ENCODE data around the gene ACADVL.

DNA sequence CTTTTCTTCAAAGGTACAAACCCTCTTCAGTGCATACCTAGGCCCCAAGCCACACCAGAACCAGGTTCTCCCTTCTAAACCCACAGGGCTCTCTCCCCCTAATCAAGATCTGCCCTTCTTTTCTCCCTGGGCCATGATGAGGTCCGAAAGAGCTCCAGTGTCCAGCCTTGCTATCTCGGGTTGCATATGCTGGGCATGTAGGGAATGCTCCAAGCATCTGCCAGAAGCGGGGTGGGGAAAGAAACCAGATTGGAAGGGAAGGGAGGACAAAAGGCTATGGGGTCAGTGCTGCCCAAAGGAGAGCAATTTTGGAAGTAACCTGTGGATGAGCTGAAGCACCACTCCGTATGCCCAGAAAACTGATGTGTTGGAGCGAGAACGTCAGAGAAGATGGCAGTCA, 29.5 kb downstream of the ACADVL start:
- TF ChIP-seq ZNF274 (IDR thresholded peaks at IDR 0.05; ENCODE audit: low read depth, low read length): no peak
- no peak for TF ChIP-seq YY1 (IDR thresholded peaks at IDR 0.05; ENCODE audit: insufficient read depth, insufficient read length)
- no peak for TF ChIP-seq SUZ12 (IDR thresholded peaks at IDR 0.05; ENCODE audit: extremely low read depth, insufficient read depth, insufficient read length)

Data from NT2/D1 (cell line).